ENCODE results near the gene GMPR.

GMPR gene

GRCh38 chr6:16336056-16336818 is 97.8 kb downstream of the GMPR start:
- peak; percentile 30 for DNase-seq
- Histone ChIP-seq H2BK15ac (replicated peaks; ENCODE audit: low read depth) (no peak overlapping the region), H4K5ac (ENCODE audit: low read length) (no peak overlapping the region), H3K4me1 (ENCODE audit: control insufficient read depth, low read depth, low read length) (peaks cover 5% of the 10 kb centered on the region), H3K4ac (ENCODE audit: low read depth, low read length) (no peak overlapping the region), H3K27ac (ENCODE audit: low read depth, low read length) (no peak overlapping the region), H3K27me3 (ENCODE audit: insufficient read depth, low read length, poor library complexity) (no peaks in the 10 kb centered on the region), H3K4me2 (ENCODE audit: low read length) (no peak overlapping the region), H2AK5ac (ENCODE audit: low read length) (no peak overlapping the region), H3K18ac (ENCODE audit: low read length) (no peak overlapping the region), H2BK5ac (ENCODE audit: low read length) (no peak overlapping the region), H4K8ac (ENCODE audit: low read depth, low read length) (no peak overlapping the region), H3K56ac (ENCODE audit: low read length) (no peak overlapping the region), H3K9ac (ENCODE audit: low read length) (no peak overlapping the region), H3K79me2 (ENCODE audit: control insufficient read depth, insufficient read depth, low read length) (no peaks in the 10 kb centered on the region), H2BK120ac (ENCODE audit: low read depth, low read length) (no peak overlapping the region), H3K79me1 (ENCODE audit: low read length) (no peaks in the 10 kb centered on the region), H3K36me3 (ENCODE audit: control insufficient read depth, insufficient read depth, low read length) (no peaks in the 10 kb centered on the region), H3K23ac (ENCODE audit: low read length) (no peak overlapping the region), H3K4me3 (ENCODE audit: low read length) (no peak overlapping the region)
- no CpG with 5 or more reads among the region's 6 CpGs for WGBS (ENCODE audit: extremely low coverage, insufficient coverage, low lambda C conversion rate)

GRCh38 chr6:16336911-16337294 is 98.5 kb downstream of the GMPR start:
- Histone ChIP-seq H3K36me3 (ENCODE audit: control insufficient read depth, insufficient read depth, low read length) (no peaks in the 10 kb centered on the region), H3K4me3 (ENCODE audit: low read length) (no peak overlapping the region), H3K56ac (ENCODE audit: low read length) (no peak overlapping the region), H2BK15ac (replicated peaks; ENCODE audit: low read depth) (no peak overlapping the region), H2AK5ac (ENCODE audit: low read length) (no peak overlapping the region), H3K9ac (ENCODE audit: low read length) (no peak overlapping the region), H3K4me2 (ENCODE audit: low read length) (no peak overlapping the region), H4K5ac (ENCODE audit: low read length) (no peak overlapping the region), H3K4me1 (ENCODE audit: control insufficient read depth, low read depth, low read length) (peaks cover under 1% of the 10 kb centered on the region), H3K18ac (ENCODE audit: low read length) (no peak overlapping the region), H3K27me3 (ENCODE audit: insufficient read depth, low read length, poor library complexity) (no peaks in the 10 kb centered on the region), H3K79me2 (ENCODE audit: control insufficient read depth, insufficient read depth, low read length) (no peaks in the 10 kb centered on the region), H4K8ac (ENCODE audit: low read depth, low read length) (no peak overlapping the region), H3K23ac (ENCODE audit: low read length) (no peak overlapping the region), H2BK120ac (ENCODE audit: low read depth, low read length) (no peak overlapping the region), H2BK5ac (ENCODE audit: low read length) (no peak overlapping the region), H3K79me1 (ENCODE audit: low read length) (no peaks in the 10 kb centered on the region), H3K4ac (ENCODE audit: low read depth, low read length) (no peak overlapping the region), H3K27ac (ENCODE audit: low read depth, low read length) (no peak overlapping the region)
- no CpG with 5 or more reads among the region's 6 CpGs for WGBS (ENCODE audit: extremely low coverage, insufficient coverage, low lambda C conversion rate)
- no peak for DNase-seq

- Histone ChIP-seq H4K5ac (ENCODE audit: low read length) (no peak overlapping the region), H3K36me3 (ENCODE audit: control insufficient read depth, insufficient read depth, low read length) (no peaks in the 10 kb centered on the region), H3K4me2 (ENCODE audit: low read length) (no peak overlapping the region), H3K27me3 (ENCODE audit: insufficient read depth, low read length, poor library complexity) (no peaks in the 10 kb centered on the region), H3K79me2 (ENCODE audit: control insufficient read depth, insufficient read depth, low read length) (no peaks in the 10 kb centered on the region), H3K4me1 (ENCODE audit: control insufficient read depth, low read depth, low read length) (no peaks in the 10 kb centered on the region), H3K4me3 (ENCODE audit: low read length) (no peak overlapping the region), H3K79me1 (ENCODE audit: low read length) (no peaks in the 10 kb centered on the region), H2BK5ac (ENCODE audit: low read length) (no peak overlapping the region), H3K56ac (ENCODE audit: low read length) (no peak overlapping the region), H3K18ac (ENCODE audit: low read length) (no peak overlapping the region), H3K4ac (ENCODE audit: low read depth, low read length) (no peak overlapping the region), H2BK15ac (replicated peaks; ENCODE audit: low read depth) (no peak overlapping the region), H3K9ac (ENCODE audit: low read length) (no peak overlapping the region), H3K23ac (ENCODE audit: low read length) (no peak overlapping the region), H2AK5ac (ENCODE audit: low read length) (no peak overlapping the region), H3K27ac (ENCODE audit: low read depth, low read length) (no peak overlapping the region), H4K8ac (ENCODE audit: low read depth, low read length) (no peak overlapping the region), H2BK120ac (ENCODE audit: low read depth, low read length) (no peak overlapping the region)
- no CpG with 5 or more reads among the region's 13 CpGs for WGBS (ENCODE audit: extremely low coverage, insufficient coverage, low lambda C conversion rate)
- DNase-seq: no peak
Measured at GRCh38 chr6:16337295-16337975, 99.0 kb downstream of the GMPR start.

GRCh38 chr6:16338577-16339264 is 100.3 kb downstream of the GMPR start:
- H4K5ac ChIP-seq (ENCODE audit: low read length): no peak overlapping the region

GRCh38 chr6:16339265-16339587 is 100.8 kb downstream of the GMPR start:
- H3K56ac ChIP-seq (ENCODE audit: low read length): no peak overlapping the region
- no peak overlapping the region for H2BK120ac ChIP-seq (ENCODE audit: low read depth, low read length)
- H2BK15ac ChIP-seq (replicated peaks; ENCODE audit: low read depth): no peak overlapping the region
- no peaks in the 10 kb centered on the region for H3K36me3 ChIP-seq (ENCODE audit: control insufficient read depth, insufficient read depth, low read length)
- no CpG with 5 or more reads among the region's 3 CpGs for WGBS (ENCODE audit: extremely low coverage, insufficient coverage, low lambda C conversion rate)
- H2BK5ac ChIP-seq (ENCODE audit: low read length): no peak overlapping the region
- no peaks in the 10 kb centered on the region for H3K4me1 ChIP-seq (ENCODE audit: control insufficient read depth, low read depth, low read length)
- H3K4me3 ChIP-seq (ENCODE audit: low read length): no peak overlapping the region
- no peak overlapping the region for H2AK5ac ChIP-seq (ENCODE audit: low read length)
- no peak overlapping the region for H3K4ac ChIP-seq (ENCODE audit: low read depth, low read length)
- no peak for DNase-seq
- H3K27ac ChIP-seq (ENCODE audit: low read depth, low read length): no peak overlapping the region
- no peak overlapping the region for H3K23ac ChIP-seq (ENCODE audit: low read length)
- no peak overlapping the region for H4K5ac ChIP-seq (ENCODE audit: low read length)
- H3K27me3 ChIP-seq (ENCODE audit: insufficient read depth, low read length, poor library complexity): no peaks in the 10 kb centered on the region
- H3K79me1 ChIP-seq (ENCODE audit: low read length): no peaks in the 10 kb centered on the region
- no peak overlapping the region for H4K8ac ChIP-seq (ENCODE audit: low read depth, low read length)
- H3K79me2 ChIP-seq (ENCODE audit: control insufficient read depth, insufficient read depth, low read length): no peaks in the 10 kb centered on the region
- no peak overlapping the region for H3K9ac ChIP-seq (ENCODE audit: low read length)
- no peak overlapping the region for H3K18ac ChIP-seq (ENCODE audit: low read length)
- no peak overlapping the region for H3K4me2 ChIP-seq (ENCODE audit: low read length)

More at GRCh38 chr6:16338577-16339264, 100.3 kb downstream of the GMPR start:
- Histone ChIP-seq H3K36me3 (ENCODE audit: control insufficient read depth, insufficient read depth, low read length) (no peaks in the 10 kb centered on the region), H4K8ac (ENCODE audit: low read depth, low read length) (no peak overlapping the region), H3K4me2 (ENCODE audit: low read length) (no peak overlapping the region), H3K18ac (ENCODE audit: low read length) (no peak overlapping the region), H3K27me3 (ENCODE audit: insufficient read depth, low read length, poor library complexity) (no peaks in the 10 kb centered on the region), H2BK5ac (ENCODE audit: low read length) (no peak overlapping the region), H3K4me1 (ENCODE audit: control insufficient read depth, low read depth, low read length) (no peaks in the 10 kb centered on the region), H3K9ac (ENCODE audit: low read length) (no peak overlapping the region), H3K4me3 (ENCODE audit: low read length) (no peak overlapping the region), H3K4ac (ENCODE audit: low read depth, low read length) (no peak overlapping the region), H3K23ac (ENCODE audit: low read length) (no peak overlapping the region), H3K79me1 (ENCODE audit: low read length) (no peaks in the 10 kb centered on the region), H2BK120ac (ENCODE audit: low read depth, low read length) (no peak overlapping the region), H3K27ac (ENCODE audit: low read depth, low read length) (no peak overlapping the region), H3K56ac (ENCODE audit: low read length) (no peak overlapping the region), H2AK5ac (ENCODE audit: low read length) (no peak overlapping the region), H2BK15ac (replicated peaks; ENCODE audit: low read depth) (no peak overlapping the region), H3K79me2 (ENCODE audit: control insufficient read depth, insufficient read depth, low read length) (no peaks in the 10 kb centered on the region)
- DNase-seq: peak; percentile 74
- no CpG with 5 or more reads among the region's 10 CpGs for WGBS (ENCODE audit: extremely low coverage, insufficient coverage, low lambda C conversion rate)

Measured in mesendoderm (in vitro differentiated cells).